HG03095 (cell line): Measurements from ENCODE around the gene CCDC70.
"Not testable (repeated sequence)": the region's sequence is repeated elsewhere in the genome, so short reads cannot be mapped to it uniquely, and the experiment has no call there.

ENCODE experiments used
- ATAC-seq: cut with Tn5 transposase; IDR thresholded peaks from one replicate; pipeline ENCODE4 v1.9.1; 2021; ENCODE audit warnings: moderate library complexity; ENCODE audit not compliant: unreplicated experiment

CCDC70 gene

GRCh38 chr13:51861723-51862300 lies at the start of gene CCDC70:
Gene CCDC70, plus strand, starts transcription at chr13:51861969. Its CDS starts 3,443 bp downstream, at chr13:51865412.
- no peak for ATAC-seq

- ATAC-seq, result no peak
These were observed 47.7 kb upstream of the CCDC70 start for GRCh38 chr13:51814071-51814470.

GRCh38 chr13:51814825-51815650 lies 46.7 kb upstream of the CCDC70 start:
- ATAC-seq, result peak; percentile 65

GRCh38 chr13:51815848-51816247 lies 45.9 kb upstream of the CCDC70 start:
- ATAC-seq, result no peak

GRCh38 chr13:51816604-51817249 lies 45.0 kb upstream of the CCDC70 start:
- no peak for ATAC-seq

- ATAC-seq, result no peak
These were observed 44.1 kb upstream of the CCDC70 start for GRCh38 chr13:51817717-51818116.

GRCh38 chr13:51818276-51818675 lies 43.5 kb upstream of the CCDC70 start:
- no peak for ATAC-seq

- ATAC-seq, result no peak
These were observed 42.8 kb upstream of the CCDC70 start for GRCh38 chr13:51818781-51819511.

- no peak for ATAC-seq
These were observed 42.2 kb upstream of the CCDC70 start for GRCh38 chr13:51819544-51819943.

GRCh38 chr13:51820016-51820597 lies 41.7 kb upstream of the CCDC70 start:
- no peak for ATAC-seq

- ATAC-seq, result no peak
These were observed 40.2 kb upstream of the CCDC70 start for GRCh38 chr13:51821606-51822005.

GRCh38 chr13:51822106-51822815 lies 39.5 kb upstream of the CCDC70 start:
- ATAC-seq, result no peak

- no peak for ATAC-seq
These were observed 38.4 kb upstream of the CCDC70 start for GRCh38 chr13:51823359-51823758.

GRCh38 chr13:51823863-51824262 lies 37.9 kb upstream of the CCDC70 start:
- ATAC-seq, result no peak

GRCh38 chr13:51824712-51825111 lies 37.1 kb upstream of the CCDC70 start:
- not testable (repeated sequence) for ATAC-seq

- no peak for ATAC-seq
These were observed 36.6 kb upstream of the CCDC70 start for GRCh38 chr13:51825165-51825592.

- no peak for ATAC-seq
These were observed 36.0 kb upstream of the CCDC70 start for GRCh38 chr13:51825681-51826254.

GRCh38 chr13:51826606-51827005 lies 35.2 kb upstream of the CCDC70 start:
- no peak for ATAC-seq

- ATAC-seq, result no peak
These were observed 34.5 kb upstream of the CCDC70 start for GRCh38 chr13:51827254-51827653.
